Left lung (tissue), 10 donors: Measurements from ENCODE around the gene ULK3. TPM values are rescaled to one million over a fixed set of nuclear protein-coding genes. Genes with fewer than 3 reads are reported as not detected.

ENCODE experiments used
- ATAC-seq: fragments of 200-7000 bp; cut with Tn5 transposase; one replicate; pipeline ENCODE4 v1.9.1; 2020; ENCODE audit warnings: moderate library complexity
- DNase-seq, 4 donors: peaks; one replicate each; pipeline ENCODE4 v3.0.0-alpha.2; 2013 to 2020
- H3K27ac ChIP-seq, 2 donors: fragments of 200-600 bp; sonication (generic) in 1 of 2; one replicate each; pipeline versions ENCODE4 v1.5.0 to v1.8.0; 2020 to 2021
- H3K27me3 ChIP-seq, 2 donors: fragments of 200-600 bp; sonication (generic) in 1 of 2; one replicate each; pipeline versions ENCODE4 v1.5.0 to v1.8.0; 2020 to 2021
- H3K36me3 ChIP-seq, 2 donors: fragments of 200-600 bp; sonication (generic) in 1 of 2; one replicate each; pipeline versions ENCODE4 v1.5.0 to v1.8.0; 2020 to 2021
- H3K4me1 ChIP-seq, 2 donors: fragments of 200-600 bp; one replicate each; pipeline ENCODE4 v1.8.0; 2021
- H3K4me3 ChIP-seq, 2 donors: fragments of 200-600 bp; sonication (generic) in 1 of 2; one replicate each; pipeline versions ENCODE4 v1.5.0 to v1.8.0; 2020 to 2021; ENCODE audit warnings: mild to moderate bottlenecking in 1 of 2
- H3K9me3 ChIP-seq, 2 donors: fragments of 200-600 bp; sonication (generic) in 1 of 2; one replicate each; pipeline versions ENCODE4 v1.5.0 to v1.8.0; 2020 to 2021
- intact Hi-C, 2 donors: fragments of 100-400 bp; cut with DNase I; formaldehyde crosslinking; loops; one replicate each; pipeline versions ENCODE4 v1.11.2 to v1.14.2; 2022
- polyA plus RNA-seq, 6 donors: library from polyadenylated mRNA; unstranded; fragments of 120-200 nt; gene quantifications; one replicate each; pipeline ENCODE4 v1.2.1, GENCODE V29; 2013; ENCODE audit not compliant: insufficient read length in 6 of 6
- total RNA-seq, 2 donors: library from RNA; stranded (reverse); fragmentation: NEBNext Ultra II Directional; extraction: Animal tissue kit (Norgen Biotek cat#: 25700); gene quantifications; one replicate each; pipeline ENCODE4 v1.2.1, GENCODE V29; 2021
- TF ChIP-seq, protein P1 (sequence below), 2 donors: fragments of 200-600 bp; sonication (generic) in 1 of 2; IDR thresholded peaks; one replicate each; pipeline versions ENCODE4 v1.5.0 to v1.8.0; 2021; ENCODE audit warnings: antibody characterized with exemption in 2 of 2
- donor health status: DM: no; HTN: yes; CAD: no.
- donor health status: DM: no; HTN: no; CAD: no.

ULK3 gene
- total and polyA plus RNA-seq, 8 donors, result 27.3 to 45.1 (median 37.4) TPM

DNA sequence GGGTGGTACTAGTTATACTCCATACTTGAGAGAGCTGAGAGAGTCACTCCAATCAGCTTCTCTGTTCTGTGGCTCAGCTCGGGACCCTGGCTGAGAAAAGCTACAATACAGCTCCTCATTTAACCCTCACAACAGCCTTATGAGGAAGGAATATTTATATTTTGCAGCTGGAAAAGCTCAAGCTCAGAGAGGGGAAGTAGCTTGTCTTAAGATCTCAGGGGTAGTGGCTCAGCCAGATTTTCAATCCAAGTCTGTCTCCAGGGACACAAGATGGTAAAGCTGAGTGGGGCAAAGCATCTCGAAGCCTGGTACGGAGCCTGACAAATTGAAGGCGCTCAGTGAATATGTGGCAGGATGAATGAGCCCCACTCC is 15.4 kb upstream of the ULK3 start:
- H3K4me3 ChIP-seq, result no peak overlapping the region
- no peaks in the 10 kb centered on the region for H3K27me3 ChIP-seq
- TF ChIP-seq, protein P1, sequence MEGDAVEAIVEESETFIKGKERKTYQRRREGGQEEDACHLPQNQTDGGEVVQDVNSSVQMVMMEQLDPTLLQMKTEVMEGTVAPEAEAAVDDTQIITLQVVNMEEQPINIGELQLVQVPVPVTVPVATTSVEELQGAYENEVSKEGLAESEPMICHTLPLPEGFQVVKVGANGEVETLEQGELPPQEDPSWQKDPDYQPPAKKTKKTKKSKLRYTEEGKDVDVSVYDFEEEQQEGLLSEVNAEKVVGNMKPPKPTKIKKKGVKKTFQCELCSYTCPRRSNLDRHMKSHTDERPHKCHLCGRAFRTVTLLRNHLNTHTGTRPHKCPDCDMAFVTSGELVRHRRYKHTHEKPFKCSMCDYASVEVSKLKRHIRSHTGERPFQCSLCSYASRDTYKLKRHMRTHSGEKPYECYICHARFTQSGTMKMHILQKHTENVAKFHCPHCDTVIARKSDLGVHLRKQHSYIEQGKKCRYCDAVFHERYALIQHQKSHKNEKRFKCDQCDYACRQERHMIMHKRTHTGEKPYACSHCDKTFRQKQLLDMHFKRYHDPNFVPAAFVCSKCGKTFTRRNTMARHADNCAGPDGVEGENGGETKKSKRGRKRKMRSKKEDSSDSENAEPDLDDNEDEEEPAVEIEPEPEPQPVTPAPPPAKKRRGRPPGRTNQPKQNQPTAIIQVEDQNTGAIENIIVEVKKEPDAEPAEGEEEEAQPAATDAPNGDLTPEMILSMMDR (IDR thresholded peaks at IDR 0.05), result no peak
- H3K27ac ChIP-seq, result peak overlapping the region in 1 of 2 donors; percentile 18
- intact Hi-C loops, result no loop called here
- DNase-seq (no peak), ATAC-seq (no peak)
- peaks cover 4 to 30% of the 10 kb centered on the region in 2 donors for H3K4me1 ChIP-seq
- H3K36me3 ChIP-seq, result peaks cover 0 to 28% of the 10 kb centered on the region in 2 donors
- no peaks in the 10 kb centered on the region for H3K9me3 ChIP-seq

DNA sequence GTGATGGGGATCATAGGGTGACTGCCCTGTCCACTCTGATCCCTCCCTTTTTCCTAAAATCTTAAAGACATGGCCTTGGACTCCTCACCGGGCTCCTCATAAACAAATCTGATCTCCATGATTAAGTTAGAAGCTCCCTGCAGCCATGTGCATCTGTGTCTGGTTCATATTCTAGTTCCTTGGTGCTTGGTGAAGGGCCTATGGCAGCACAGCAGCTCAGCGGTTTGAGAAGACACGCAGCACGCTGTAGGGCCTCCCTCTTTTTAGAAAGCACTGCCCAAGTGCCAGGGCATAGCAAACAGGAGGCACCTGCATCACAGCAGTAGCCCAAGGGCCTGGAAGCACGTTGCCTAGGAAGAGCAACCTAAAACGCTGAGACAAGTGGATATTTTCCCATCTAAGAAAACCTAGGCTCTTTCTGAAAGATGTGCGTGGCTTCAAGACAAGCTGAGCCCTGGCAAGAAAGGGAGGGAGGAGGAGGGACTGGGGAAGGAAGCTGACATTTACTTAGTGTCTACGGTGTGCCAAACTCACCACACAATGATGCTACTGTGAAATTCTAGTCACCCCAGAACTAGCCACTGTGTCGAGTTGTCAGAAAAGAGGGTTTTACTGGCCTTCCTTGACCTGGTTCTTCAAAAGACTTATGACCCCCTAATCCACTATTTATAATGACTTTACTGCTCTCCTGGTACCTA is 14.9 kb upstream of the ULK3 start:
- DNase-seq (no peak), ATAC-seq (no peak)
- Histone ChIP-seq H3K27me3 (no peaks in the 10 kb centered on the region), H3K4me1 (peaks cover 4 to 30% of the 10 kb centered on the region in 2 donors), H3K36me3 (peaks cover 0 to 33% of the 10 kb centered on the region in 2 donors), H3K27ac (peak overlapping the region in 1 of 2 donors; percentile 50), H3K4me3 (no peak overlapping the region), H3K9me3 (no peaks in the 10 kb centered on the region)
- intact Hi-C loops, result no loop called here
- TF ChIP-seq, protein P1 (IDR thresholded peaks at IDR 0.05), result no peak

DNA sequence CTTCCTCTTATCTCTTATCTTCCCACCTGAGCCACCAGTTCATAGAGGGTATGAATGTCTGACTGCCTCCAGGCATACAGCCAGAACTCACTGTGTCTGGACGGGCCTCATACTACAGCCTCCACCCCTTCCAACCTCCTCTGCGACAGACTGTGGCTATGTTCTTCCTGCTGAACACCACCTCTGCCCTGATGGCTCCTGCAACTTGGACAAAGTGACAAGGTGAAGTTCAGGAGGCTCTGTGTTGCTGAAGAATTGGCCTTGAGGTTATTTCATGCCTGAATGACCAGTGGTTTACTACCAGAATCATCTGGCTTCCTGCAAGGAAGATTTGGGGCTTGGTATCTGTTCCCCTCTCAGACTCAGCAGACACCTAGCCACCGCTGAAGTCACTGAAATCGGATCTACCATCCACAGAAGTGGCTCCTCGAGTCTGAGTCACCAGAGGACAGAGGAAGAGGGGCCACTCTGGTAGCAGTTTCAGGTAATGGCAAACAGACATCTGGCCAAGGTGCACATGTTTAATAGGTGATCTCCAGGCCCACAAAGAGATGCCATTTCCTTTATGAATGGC is 14.2 kb upstream of the ULK3 start:
- Histone ChIP-seq H3K36me3 (peaks cover 0 to 39% of the 10 kb centered on the region in 2 donors), H3K4me3 (no peak overlapping the region), H3K9me3 (no peaks in the 10 kb centered on the region), H3K27ac (peak overlapping the region in 1 of 2 donors; percentile 50), H3K27me3 (no peaks in the 10 kb centered on the region), H3K4me1 (peaks cover 4 to 30% of the 10 kb centered on the region in 2 donors)
- TF ChIP-seq, protein P1 (IDR thresholded peaks at IDR 0.05), result no peak
- DNase-seq (no peak), ATAC-seq (peak; percentile 77)
- intact Hi-C loops, result no loop called here

DNA sequence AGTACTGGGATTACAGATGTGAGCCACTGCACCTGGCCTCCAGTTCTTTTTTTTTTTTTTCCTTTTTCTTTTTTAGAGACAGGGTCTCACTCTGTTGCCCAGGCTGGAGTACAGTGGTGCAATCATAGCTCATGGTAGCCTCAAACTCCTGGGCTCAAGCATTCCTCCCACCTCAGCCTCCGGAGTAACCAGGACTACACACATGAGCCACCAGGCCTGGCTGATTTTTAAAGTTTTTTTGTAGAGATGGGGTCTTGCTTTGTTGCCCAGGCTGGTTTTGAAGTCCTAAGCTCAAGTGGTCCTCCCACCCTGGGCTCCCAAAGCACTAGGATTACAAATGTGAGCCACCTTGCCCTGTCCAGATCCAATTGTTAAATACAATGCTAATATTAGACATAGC is 13.6 kb upstream of the ULK3 start:
- H3K27ac ChIP-seq, result no peak overlapping the region
- ATAC-seq (no peak), DNase-seq (no peak)
- no peaks in the 10 kb centered on the region for H3K27me3 ChIP-seq
- H3K36me3 ChIP-seq, result peaks cover 0 to 45% of the 10 kb centered on the region in 2 donors
- peaks cover 4 to 30% of the 10 kb centered on the region in 2 donors for H3K4me1 ChIP-seq
- no peak overlapping the region for H3K4me3 ChIP-seq
- intact Hi-C loops, result no loop called here
- H3K9me3 ChIP-seq, result no peaks in the 10 kb centered on the region
- TF ChIP-seq, protein P1 (IDR thresholded peaks at IDR 0.05), result no peak

DNA sequence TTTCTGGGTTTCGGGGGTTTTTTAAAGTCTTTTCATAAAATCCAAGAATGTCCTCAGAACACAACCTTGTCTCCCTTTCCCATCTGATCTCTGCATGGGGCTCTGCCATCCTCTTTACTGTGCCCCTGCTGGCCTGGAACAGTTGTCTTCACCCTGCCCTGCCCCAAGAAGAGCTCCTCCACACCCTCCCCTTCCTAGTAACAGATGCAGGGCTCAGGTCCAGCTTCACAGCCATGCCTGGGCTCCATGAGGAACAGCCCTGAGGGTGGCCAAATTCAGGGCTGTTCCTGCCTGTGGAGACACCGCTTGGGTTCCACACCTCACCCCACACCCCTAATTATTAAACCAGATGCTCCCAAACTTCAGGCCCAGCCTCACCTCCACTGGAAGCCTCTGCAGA is 12.9 kb upstream of the ULK3 start:
- no peak overlapping the region for H3K27ac ChIP-seq
- ATAC-seq (no peak), DNase-seq (no peak)
- H3K4me3 ChIP-seq, result no peak overlapping the region
- TF ChIP-seq, protein P1 (IDR thresholded peaks at IDR 0.05), result no peak
- intact Hi-C loops, result no loop called here
- H3K4me1 ChIP-seq, result peaks cover 4 to 30% of the 10 kb centered on the region in 2 donors
- peaks cover 0 to 47% of the 10 kb centered on the region in 2 donors for H3K36me3 ChIP-seq
- H3K9me3 ChIP-seq, result no peaks in the 10 kb centered on the region
- no peaks in the 10 kb centered on the region for H3K27me3 ChIP-seq
